ENCODE measurements around the gene FJX1.
A peak's percentile ranks its signal among the peaks of the same experiment; 100 is the strongest.

FJX1 gene, protein sequence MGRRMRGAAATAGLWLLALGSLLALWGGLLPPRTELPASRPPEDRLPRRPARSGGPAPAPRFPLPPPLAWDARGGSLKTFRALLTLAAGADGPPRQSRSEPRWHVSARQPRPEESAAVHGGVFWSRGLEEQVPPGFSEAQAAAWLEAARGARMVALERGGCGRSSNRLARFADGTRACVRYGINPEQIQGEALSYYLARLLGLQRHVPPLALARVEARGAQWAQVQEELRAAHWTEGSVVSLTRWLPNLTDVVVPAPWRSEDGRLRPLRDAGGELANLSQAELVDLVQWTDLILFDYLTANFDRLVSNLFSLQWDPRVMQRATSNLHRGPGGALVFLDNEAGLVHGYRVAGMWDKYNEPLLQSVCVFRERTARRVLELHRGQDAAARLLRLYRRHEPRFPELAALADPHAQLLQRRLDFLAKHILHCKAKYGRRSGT

DNA sequence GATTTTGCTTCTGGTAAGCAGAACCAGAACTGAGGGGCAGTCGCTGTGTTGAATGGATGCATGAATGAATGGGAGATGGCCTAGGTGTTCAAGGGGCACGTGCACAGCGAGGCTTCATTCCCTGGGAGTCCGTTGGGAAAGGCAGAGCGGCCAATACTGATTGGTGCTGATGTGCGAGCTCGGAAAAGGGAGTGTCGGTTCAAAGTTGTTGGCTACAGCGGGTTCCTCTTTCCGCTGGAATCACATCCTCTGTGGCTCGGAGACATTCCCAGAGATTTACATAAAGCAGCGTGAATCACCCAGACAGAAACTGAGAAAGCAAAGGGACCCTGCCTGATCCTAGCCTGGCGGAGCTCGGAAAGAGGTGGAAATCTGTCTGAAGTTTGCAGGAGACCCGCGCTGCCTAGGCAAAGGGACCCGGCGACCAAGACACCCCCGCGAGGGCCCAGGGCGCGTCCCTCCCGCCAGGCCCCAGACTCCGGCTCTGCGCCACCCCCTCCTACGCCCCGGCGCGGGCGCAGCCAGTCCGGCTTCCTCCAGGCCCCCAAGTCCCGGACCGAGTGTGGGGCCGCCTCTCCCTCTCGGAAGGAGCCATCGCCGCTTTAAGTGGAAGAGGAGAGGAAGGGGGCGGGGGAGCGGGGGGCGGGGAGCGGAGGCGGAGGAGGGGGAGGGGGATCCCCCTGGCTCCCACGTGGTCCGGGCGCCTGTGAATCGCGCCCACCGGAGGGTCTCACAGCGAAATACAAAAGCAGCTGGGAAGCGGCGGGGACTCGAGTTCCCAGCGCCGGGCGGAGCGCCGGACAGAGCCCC lies at the start of gene FJX1:
TSS of gene FJX1 (plus strand) at position 774 of the 810 bp plus-strand sequence. CDS start 177 bp downstream, outside the sequence.
- in situ Hi-C loops (cut with HindIII; ENCODE audit: low sequenced_read_pairs) = no loop called here
- peak; percentile 72 for DNase-seq (ENCODE audit: low read depth)
- peak within 1 kb of the TSS; percentile 52 for H3K4me3 ChIP-seq (ENCODE audit: low read depth, low read length)
- TF ChIP-seq, protein P1, sequence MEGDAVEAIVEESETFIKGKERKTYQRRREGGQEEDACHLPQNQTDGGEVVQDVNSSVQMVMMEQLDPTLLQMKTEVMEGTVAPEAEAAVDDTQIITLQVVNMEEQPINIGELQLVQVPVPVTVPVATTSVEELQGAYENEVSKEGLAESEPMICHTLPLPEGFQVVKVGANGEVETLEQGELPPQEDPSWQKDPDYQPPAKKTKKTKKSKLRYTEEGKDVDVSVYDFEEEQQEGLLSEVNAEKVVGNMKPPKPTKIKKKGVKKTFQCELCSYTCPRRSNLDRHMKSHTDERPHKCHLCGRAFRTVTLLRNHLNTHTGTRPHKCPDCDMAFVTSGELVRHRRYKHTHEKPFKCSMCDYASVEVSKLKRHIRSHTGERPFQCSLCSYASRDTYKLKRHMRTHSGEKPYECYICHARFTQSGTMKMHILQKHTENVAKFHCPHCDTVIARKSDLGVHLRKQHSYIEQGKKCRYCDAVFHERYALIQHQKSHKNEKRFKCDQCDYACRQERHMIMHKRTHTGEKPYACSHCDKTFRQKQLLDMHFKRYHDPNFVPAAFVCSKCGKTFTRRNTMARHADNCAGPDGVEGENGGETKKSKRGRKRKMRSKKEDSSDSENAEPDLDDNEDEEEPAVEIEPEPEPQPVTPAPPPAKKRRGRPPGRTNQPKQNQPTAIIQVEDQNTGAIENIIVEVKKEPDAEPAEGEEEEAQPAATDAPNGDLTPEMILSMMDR (IDR thresholded peaks at IDR 0.05; ENCODE audit: low read depth, low read length, missing control alignments) = no peak

DNA sequence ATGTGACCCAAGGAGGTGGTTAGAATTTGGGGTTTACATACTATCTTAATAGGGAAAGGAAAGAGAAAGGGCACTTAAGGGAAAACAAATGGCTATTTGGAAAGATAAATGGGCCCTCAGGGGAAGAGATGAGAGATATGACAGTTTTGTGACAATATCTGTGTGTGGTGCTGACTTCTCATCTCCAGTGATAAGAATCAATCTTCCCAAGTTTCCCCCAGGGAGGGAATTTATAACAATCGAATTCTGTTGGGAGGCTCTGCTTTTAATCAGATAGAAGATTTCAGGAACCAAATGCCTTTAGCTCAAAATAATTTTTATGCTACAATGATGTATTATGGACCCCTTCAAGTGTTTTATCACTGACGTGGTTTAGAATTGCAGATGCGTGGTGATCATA lies 46.6 kb upstream of the FJX1 start:
- in situ Hi-C loops (cut with HindIII; ENCODE audit: low sequenced_read_pairs) = no loop called here
- DNase-seq (ENCODE audit: low read depth) = no peak
- H3K4me3 ChIP-seq (ENCODE audit: low read depth, low read length) = no peak overlapping the region
- TF ChIP-seq, protein P1 (IDR thresholded peaks at IDR 0.05; ENCODE audit: low read depth, low read length, missing control alignments) = no peak

DNA sequence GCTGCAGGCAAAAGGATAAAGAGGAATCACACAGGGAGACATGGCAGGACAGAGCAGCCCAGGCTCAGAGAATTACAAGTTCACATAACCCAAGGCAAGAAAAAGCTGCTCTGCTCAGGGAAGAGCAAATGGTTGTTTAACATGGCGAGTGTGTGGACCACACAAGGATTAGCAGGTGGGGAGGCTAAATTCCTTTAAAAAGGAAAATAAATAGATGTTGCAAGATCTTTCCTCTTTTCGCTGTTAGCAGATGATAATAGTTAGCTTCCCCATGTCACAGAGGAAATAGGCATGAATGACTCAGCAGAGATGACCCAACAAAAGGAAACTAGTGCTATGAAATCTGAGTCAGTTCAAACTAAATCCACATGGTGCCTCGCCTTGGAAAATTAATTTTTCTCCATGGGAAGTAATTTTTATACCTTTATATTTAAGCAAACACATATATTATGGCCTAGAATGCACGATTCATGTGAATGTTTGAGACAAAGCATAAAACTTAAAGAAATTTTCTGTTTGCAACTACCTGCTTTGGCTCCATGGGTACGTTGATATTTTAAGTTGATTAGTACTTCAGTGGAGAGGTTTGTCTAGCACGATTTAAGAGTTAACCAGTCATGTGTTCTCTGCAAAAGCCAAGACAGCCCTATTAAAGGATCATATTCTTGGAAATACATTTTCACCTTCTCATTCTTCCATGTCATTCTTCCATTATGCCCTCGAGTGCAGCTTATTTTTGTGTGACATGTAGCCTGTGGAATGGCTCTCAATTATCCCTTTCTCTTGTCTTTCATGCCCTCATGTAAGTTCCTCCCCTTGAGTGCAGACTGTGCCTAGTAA lies 38.5 kb upstream of the FJX1 start:
- TF ChIP-seq, protein P1 (IDR thresholded peaks at IDR 0.05; ENCODE audit: low read depth, low read length, missing control alignments) = no peak
- H3K4me3 ChIP-seq (ENCODE audit: low read depth, low read length) = no peak overlapping the region
- in situ Hi-C loops (cut with HindIII; ENCODE audit: low sequenced_read_pairs) = no loop called here

GRCh38 chr11:35580397-35580781 lies 37.9 kb upstream of the FJX1 start:
- no peak for DNase-seq (ENCODE audit: low read depth)
- TF ChIP-seq, protein P1 (IDR thresholded peaks at IDR 0.05; ENCODE audit: low read depth, low read length, missing control alignments) = no peak
- in situ Hi-C loops (cut with HindIII; ENCODE audit: low sequenced_read_pairs) = no loop called here
- H3K4me3 ChIP-seq (ENCODE audit: low read depth, low read length) = no peak overlapping the region

More for the DNA sequence above, 38.5 kb upstream of the FJX1 start:
- peak; percentile 70 for DNase-seq (ENCODE audit: low read depth)

- H3K4me3 ChIP-seq (ENCODE audit: low read depth, low read length) = no peak overlapping the region
- TF ChIP-seq, protein P1 (IDR thresholded peaks at IDR 0.05; ENCODE audit: low read depth, low read length, missing control alignments) = no peak
- in situ Hi-C loops (cut with HindIII; ENCODE audit: low sequenced_read_pairs) = no loop called here
- DNase-seq (ENCODE audit: low read depth) = no peak
These were observed 36.2 kb upstream of the FJX1 start for GRCh38 chr11:35582033-35582432.

- in situ Hi-C loops (cut with HindIII; ENCODE audit: low sequenced_read_pairs) = no loop called here
- DNase-seq (ENCODE audit: low read depth) = no peak
- TF ChIP-seq, protein P1 (IDR thresholded peaks at IDR 0.05; ENCODE audit: low read depth, low read length, missing control alignments) = no peak
- no peak overlapping the region for H3K4me3 ChIP-seq (ENCODE audit: low read depth, low read length)
These were observed 35.1 kb upstream of the FJX1 start for GRCh38 chr11:35583126-35583525.
